ENCODE results near the gene PCARE.

DNA sequence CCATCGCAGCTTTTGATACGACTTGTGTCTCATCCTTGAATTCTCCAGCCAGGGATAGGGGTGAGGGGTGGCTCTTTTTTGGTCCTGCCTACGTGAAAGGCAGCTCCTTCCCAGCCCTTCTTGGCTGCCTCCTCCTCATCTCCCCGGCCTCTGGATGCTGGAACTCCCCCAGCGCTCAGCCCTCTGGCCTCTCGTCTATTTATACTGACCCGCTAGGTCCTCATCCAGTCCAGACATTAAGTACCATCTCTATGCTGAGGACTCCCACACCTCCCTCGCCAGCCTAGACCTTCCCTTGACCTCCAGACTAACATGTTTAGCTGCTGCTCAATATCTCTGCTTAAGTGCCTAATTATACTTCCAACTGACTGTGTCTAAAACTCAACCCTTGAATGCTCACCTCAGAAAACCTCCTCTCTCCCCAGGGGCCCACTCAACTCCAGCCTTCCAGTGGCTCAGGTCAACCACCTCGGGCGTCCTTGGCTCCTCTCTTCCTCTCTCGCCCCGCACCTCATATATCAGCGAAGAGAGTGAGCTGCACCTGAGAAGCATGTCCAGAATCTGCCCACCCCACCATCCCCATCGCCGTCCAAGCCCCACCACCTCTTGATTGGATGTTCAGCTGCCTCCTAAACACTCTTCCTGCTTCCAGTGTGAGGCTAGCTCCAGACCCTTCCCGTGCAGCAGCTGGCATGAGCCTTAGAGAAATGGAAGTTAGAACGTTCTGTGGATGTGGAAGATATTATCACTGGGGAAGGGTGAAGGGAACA, 58.4 kb downstream of the PCARE start:
- TF ChIP-seq ELF4 (IDR thresholded peaks at IDR 0.05), result no peak
- no peak for TF ChIP-seq LEF1 (IDR thresholded peaks at IDR 0.05; ENCODE audit: borderline replicate concordance)
- no peak for TF ChIP-seq BHLHE40 (IDR thresholded peaks at IDR 0.05; ENCODE audit: borderline replicate concordance)
- no peak for TF ChIP-seq ARNT (IDR thresholded peaks at IDR 0.05)
- TF ChIP-seq FOXM1 (IDR thresholded peaks at IDR 0.05; ENCODE audit: borderline replicate concordance), result no peak
- TF ChIP-seq TARDBP (IDR thresholded peaks at IDR 0.05), result no peak
- TF ChIP-seq L3MBTL2 (conservative IDR thresholded peaks at IDR 0.05), result no peak
- TF ChIP-seq HDGF (IDR thresholded peaks at IDR 0.05; ENCODE audit: borderline replicate concordance), result no peak
- no peak for TF ChIP-seq NFRKB (IDR thresholded peaks at IDR 0.05)
- no peak for TF ChIP-seq FOXK2 (IDR thresholded peaks at IDR 0.05)
- TF ChIP-seq FOXA1 (IDR thresholded peaks at IDR 0.05), result no peak
- TF ChIP-seq CTBP1 (IDR thresholded peaks at IDR 0.05; ENCODE audit: borderline replicate concordance), result no peak
- no peak for TF ChIP-seq SP1 (IDR thresholded peaks at IDR 0.05)
- TF ChIP-seq, protein P1, sequence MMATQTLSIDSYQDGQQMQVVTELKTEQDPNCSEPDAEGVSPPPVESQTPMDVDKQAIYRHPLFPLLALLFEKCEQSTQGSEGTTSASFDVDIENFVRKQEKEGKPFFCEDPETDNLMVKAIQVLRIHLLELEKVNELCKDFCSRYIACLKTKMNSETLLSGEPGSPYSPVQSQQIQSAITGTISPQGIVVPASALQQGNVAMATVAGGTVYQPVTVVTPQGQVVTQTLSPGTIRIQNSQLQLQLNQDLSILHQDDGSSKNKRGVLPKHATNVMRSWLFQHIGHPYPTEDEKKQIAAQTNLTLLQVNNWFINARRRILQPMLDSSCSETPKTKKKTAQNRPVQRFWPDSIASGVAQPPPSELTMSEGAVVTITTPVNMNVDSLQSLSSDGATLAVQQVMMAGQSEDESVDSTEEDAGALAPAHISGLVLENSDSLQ (IDR thresholded peaks at IDR 0.05), result no peak

Measured in HEK293T (cell line).